ENCODE measurements around the gene GRIP1.

GRIP1 gene

GRCh38 chr12:66428870-66429269 lies 250.0 kb downstream of the GRIP1 start:
- no peak for DNase-seq

DNA sequence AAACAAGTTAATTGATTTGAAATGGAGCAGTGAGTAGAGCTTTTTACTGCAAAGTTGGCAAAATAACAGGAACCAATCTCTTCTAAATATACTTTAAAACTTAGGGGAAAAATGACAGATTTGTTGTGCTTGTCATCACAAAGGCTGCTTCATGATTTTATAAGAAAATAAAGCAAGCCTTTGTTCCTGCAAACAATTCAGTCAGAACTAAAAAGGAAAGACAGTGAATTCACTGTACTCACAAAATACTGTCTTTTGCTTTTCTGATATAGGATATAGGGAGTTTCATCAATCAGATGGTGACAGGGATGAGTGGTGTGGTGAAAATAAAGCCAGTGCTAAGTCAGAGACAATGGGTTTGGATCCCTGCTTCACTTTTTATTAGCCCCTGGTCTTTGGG lies 250.6 kb downstream of the GRIP1 start:
- DNase-seq, result no peak

DNA sequence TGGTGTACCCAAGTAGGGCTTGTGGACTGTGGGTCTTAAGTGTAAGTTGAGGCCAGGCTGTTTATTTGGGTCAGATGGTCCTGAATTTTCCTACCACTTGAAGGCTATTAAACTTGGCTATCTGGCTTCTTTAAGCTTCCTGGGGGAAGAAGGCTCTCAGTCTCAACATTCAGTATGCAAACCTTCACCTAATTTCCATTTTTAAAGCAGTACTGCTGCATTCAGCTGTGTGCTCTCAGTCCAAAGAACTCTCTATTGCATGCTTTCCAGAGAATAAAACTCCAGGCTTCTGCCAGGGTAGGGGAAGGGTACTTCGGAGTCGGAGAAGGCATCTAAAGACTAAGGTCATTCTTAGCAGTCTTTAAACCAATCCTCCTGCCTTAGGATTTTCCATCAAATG lies 252.2 kb downstream of the GRIP1 start:
- no peak for DNase-seq

DNA sequence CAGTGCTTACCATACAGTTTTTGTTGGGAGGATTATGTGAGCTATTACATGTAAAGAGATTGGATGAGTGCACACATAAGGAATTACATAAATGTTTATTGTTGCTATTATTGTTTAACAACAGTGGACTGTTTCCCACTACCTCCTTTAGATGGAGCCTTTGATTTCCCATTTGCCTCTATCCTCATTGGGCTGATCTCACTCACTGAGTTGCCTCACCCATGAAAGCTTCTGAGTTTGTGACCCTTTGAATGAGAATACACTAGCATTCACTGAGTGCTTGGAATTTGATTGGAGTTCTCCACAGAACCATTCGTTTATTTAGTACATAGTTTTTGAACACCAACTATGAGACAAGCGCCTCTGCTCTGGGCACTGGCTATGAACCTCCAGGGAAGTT lies 255.6 kb downstream of the GRIP1 start:
- no peak for DNase-seq

DNA sequence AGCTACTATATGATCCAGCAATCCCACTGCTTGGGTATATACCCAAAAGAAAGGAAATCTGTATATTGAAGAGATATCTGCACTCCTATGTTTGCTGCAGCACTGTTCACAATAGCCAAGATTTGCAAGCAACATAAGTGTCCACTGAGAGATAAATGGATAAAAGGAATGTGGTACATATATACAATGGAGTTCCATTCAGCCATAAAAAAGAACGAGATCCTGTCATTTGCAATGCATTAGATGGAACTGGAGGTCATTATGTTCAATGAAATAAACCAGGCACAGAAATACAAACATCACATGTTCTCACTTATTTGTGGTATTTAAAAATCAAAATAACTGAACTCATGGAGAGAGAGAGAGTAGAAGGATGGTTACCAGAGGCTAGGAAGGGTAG lies 260.0 kb downstream of the GRIP1 start:
- no peak for DNase-seq

GRCh38 chr12:66417217-66417616 lies 261.7 kb downstream of the GRIP1 start:
- no peak for DNase-seq

DNA sequence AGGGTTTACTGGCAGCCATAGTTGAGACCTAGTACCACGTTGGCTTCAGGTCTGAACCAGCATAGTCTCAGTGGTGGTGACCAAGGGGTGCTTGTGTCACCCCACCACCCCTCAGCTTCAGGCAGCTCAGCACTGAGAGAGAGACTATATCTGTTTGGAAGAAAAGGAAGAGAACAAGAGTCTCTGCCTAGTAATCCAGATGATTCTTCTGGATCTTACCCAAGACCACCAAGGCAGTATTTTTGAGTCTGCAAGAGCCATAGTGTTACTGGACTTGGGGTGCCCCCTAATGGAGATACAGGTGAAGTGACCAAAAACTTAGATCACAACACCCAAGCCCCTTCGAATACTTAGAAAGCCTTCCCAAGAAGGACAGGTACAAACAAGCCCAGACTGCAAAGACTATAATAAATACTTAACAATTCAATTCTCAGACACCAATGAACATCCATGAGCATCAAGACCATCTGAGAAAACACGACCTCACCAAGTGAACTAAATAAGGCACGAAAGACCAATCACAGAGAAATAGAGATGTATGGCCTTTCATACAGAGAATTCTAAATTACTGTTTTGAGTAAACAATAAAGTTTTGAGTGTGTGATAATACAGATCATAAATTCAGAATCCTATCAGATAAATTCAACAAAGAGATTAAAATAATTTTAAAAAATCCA lies 269.5 kb downstream of the GRIP1 start:
- DNase-seq, result no peak

DNA sequence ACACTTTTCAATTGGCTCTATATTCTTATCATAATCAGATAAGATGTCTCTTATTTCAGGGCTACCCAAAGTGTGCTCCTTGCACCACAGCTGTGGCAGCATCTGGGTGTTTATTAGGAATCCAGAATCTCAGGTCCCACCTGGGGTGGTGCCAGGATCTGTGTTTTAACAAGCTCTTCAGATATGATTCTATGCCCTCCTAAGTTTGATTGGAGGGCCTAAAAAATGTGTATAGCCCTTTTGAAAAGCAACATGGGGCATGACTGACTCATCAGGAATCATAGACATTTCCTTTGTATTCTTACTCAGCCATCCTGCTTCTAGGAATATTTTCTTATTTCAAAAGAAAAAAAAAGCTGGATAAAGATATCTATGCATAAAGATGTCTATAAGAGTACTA lies 273.5 kb downstream of the GRIP1 start:
- no peak for DNase-seq

DNA sequence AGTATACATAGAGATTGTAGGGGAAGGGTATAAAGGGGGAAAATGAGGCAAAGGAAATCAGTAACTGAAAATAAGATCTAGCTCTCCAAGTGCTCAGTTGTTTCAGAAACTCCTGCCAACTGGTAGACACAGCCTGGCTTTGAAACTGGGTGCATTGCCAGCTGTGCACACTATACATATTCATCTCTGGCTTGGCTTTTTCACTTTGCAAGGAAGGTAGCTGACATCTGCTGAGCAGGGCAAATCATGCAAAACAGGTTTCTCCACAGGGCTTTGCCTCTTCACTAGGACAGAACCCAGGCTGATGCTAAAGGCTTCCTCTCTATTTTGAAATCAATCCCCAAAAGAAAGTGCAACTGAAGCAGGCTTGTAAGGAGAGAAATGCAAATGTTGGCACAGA lies 275.1 kb downstream of the GRIP1 start:
- DNase-seq, result no peak

GRCh38 chr12:66399911-66400306 lies 279.0 kb downstream of the GRIP1 start:
- DNase-seq, result no peak

GRCh38 chr12:66398931-66399910 lies 279.7 kb downstream of the GRIP1 start:
- DNase-seq, result no peak

GRCh38 chr12:66397574-66398290 lies 281.1 kb downstream of the GRIP1 start:
- no peak for DNase-seq

GRCh38 chr12:66393890-66394289 lies 285.0 kb downstream of the GRIP1 start:
- DNase-seq, result no peak

GRCh38 chr12:66392266-66392915 lies 286.5 kb downstream of the GRIP1 start:
- no peak for DNase-seq

GRCh38 chr12:66388517-66388916 lies 290.4 kb downstream of the GRIP1 start:
- DNase-seq, result no peak

GRCh38 chr12:66387117-66387516 lies 291.8 kb downstream of the GRIP1 start:
- DNase-seq, result no peak

DNA sequence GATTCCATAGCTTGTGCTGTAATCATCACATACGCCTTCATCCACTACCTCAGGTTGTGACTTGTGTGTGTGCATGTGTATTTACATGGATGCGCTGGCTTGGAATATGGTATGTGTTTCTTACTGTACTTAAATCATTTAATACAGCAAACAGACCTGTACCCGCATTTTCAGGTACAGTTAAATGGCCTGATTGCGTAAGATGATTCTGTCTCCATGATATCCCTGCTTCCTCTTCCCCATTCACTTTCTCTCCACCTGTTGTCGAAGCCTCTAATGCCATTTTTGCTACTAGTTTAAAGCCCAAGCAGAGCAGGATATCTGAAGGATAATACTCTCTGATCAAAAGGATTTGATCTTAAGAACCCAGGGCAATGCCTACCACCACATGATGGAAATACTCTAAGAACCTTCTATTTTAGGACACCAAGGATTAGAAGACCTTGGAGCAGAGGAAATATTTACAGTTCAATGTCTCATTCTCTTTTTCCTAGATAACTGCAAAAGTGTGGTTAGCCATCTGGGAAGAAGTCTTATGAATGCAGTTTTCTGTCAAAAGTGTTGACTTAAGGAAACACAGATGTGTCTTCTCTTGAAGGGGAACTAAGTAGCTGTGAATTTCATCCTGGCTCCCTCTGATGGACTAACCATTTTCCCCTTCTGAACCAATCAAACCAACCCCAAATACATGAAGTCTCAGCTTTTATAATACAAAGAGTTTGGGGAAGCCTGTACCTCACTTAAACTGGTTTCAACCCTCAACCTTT lies 297.9 kb downstream of the GRIP1 start:
- no peak for DNase-seq

DNA sequence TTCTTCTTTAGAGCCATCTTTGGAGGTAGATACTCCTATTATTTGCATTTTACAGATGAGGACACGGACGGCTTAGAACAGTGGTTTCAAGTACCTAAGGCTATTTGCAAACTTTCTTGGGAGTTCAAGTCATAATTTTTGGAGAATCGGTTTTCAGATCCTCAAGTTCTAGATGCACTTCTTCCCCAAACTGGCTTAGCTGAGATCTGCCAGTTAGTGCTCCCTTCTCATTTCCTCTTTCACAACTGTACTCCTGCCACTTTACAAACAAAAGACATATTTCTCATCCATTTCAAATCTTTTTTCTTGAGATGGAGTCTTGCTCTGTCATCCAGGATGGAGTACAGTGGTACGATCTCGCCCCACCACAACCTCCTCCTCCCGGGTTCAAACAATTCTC lies 299.3 kb downstream of the GRIP1 start:
- no peak for DNase-seq

- DNase-seq, result no peak
These were observed 303.3 kb downstream of the GRIP1 start for GRCh38 chr12:66375560-66375959.

DNA sequence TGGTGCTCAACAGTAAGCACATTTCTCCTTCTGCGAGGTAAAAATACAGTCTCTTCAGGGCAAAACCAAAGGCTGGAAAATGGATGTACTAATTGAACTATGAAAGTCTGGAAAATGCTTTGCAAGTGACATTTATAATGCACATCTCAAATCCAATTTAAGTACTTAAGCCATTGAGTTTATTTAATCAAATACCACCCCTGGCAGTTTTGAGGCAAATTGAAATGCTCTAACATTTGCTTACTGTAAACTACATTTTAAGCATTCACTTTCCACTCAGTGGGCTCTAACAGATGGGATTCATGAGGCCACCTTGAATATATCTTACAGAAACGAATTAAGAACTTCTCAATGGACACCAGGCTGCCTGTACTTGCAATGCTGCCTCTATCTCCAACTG lies 306.9 kb downstream of the GRIP1 start:
- DNase-seq, result no peak

DNA sequence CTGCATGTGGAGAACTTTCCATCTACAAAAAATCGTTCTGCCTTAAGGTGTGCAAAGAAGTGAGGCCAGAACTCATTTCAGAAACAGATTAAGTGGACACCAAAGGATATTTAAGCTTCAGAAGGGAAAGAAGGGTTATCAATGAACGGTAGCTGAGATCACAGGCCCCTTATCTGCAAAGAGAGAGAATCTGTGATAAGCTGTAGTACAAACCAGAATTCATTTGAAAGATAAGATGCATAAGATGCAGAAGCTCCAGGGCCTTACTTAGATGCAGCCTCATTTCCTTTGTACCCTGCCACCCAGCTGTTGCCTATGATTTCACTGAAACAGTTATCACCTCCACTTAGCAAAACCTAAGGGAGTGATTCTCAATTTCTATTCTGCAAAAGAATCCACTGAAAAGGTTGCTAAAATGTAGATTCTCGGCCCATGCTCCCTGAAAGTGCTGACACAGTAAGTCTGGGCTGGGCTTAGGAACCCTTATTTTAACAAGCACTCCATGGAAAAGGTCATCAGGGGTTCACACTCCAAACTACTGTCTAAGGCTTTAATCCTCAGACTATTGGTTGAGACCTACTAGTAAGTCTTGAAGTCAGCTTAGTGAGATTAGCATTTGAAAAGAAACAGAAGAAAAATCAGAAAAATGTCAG lies 311.7 kb downstream of the GRIP1 start:
- DNase-seq, result no peak

Data from NCI-H187 treated with DMSO at 0.1 percent for 48 hours (cell line).